Fibroblast of the aortic adventitia (primary cell): Measurements from ENCODE around the gene PSPC1. TPM values are rescaled to one million over a fixed set of nuclear protein-coding genes. Genes with fewer than 3 reads are reported as not detected.

Experiments used
- DNase-seq: peaks from one replicate; pipeline ENCODE4 v3.0.0-alpha.2; 2010; ENCODE audit warnings: low read depth
- H3K4me3 ChIP-seq: 2 replicates; pipeline ENCODE4 v1.5.1; 2011; ENCODE audit warnings: low read depth, mild to moderate bottlenecking, control low read depth, low read length, moderate library complexity
- CTCF ChIP-seq: IDR thresholded peaks from 2 replicates; pipeline ENCODE4 v1.5.1; 2011; ENCODE audit warnings: mild to moderate bottlenecking, low read length, control low read depth, inconsistent platforms; ENCODE audit not compliant: insufficient read depth
- total RNA-seq: library from RNA; depleted of rRNA; stranded (reverse); fragments of >200 nt; gene quantifications from 2 replicates; pipeline ENCODE4 v1.2.3, GENCODE V29; 2012; ENCODE audit warnings: low replicate concordance

Gene PSPC1
- total RNA-seq, 1 donor, result 41.0 TPM

- TF ChIP-seq CTCF, result no peak
- H3K4me3 ChIP-seq, result no peak overlapping the region
- DNase-seq, result no peak
Observed at GRCh38 chr13:19763618-19764017, 19.1 kb downstream of the PSPC1 start.

- DNase-seq, result no peak
- H3K4me3 ChIP-seq, result no peak overlapping the region
- TF ChIP-seq CTCF, result no peak
Observed at GRCh38 chr13:19759669-19760068, 23.1 kb downstream of the PSPC1 start.

- no peak overlapping the region for H3K4me3 ChIP-seq
- no peak for TF ChIP-seq CTCF
- no peak for DNase-seq
Observed at GRCh38 chr13:19742643-19743042, 40.1 kb downstream of the PSPC1 start.

GRCh38 chr13:19737844-19738557 is 44.7 kb downstream of the PSPC1 start:
- no peak for DNase-seq
- TF ChIP-seq CTCF, result no peak
- no peak overlapping the region for H3K4me3 ChIP-seq

GRCh38 chr13:19726611-19727010 is 56.1 kb downstream of the PSPC1 start:
- peak; percentile 63 for DNase-seq
- TF ChIP-seq CTCF, result no peak
- H3K4me3 ChIP-seq, result no peak overlapping the region

GRCh38 chr13:19725320-19725719 is 57.4 kb downstream of the PSPC1 start:
- DNase-seq, result no peak
- no peak for TF ChIP-seq CTCF
- no peak overlapping the region for H3K4me3 ChIP-seq

- no peak for DNase-seq
- no peak overlapping the region for H3K4me3 ChIP-seq
- TF ChIP-seq CTCF, result no peak
Observed at GRCh38 chr13:19720039-19720438, 62.7 kb downstream of the PSPC1 start.
